ENCODE data around the gene PPP1R27.

The PPP1R27 gene

GRCh38 chr17:81803728-81804558 lies 30.9 kb downstream of the PPP1R27 start, which contains the start of gene GCGR:
GCGR (plus strand) TSS chr17:81804150; CDS start chr17:81809019, 4,869 bp downstream.
- DNase-seq = no peak

- DNase-seq = no peak
Observed at GRCh38 chr17:81802856-81803643, 31.8 kb downstream of the PPP1R27 start.

DNA sequence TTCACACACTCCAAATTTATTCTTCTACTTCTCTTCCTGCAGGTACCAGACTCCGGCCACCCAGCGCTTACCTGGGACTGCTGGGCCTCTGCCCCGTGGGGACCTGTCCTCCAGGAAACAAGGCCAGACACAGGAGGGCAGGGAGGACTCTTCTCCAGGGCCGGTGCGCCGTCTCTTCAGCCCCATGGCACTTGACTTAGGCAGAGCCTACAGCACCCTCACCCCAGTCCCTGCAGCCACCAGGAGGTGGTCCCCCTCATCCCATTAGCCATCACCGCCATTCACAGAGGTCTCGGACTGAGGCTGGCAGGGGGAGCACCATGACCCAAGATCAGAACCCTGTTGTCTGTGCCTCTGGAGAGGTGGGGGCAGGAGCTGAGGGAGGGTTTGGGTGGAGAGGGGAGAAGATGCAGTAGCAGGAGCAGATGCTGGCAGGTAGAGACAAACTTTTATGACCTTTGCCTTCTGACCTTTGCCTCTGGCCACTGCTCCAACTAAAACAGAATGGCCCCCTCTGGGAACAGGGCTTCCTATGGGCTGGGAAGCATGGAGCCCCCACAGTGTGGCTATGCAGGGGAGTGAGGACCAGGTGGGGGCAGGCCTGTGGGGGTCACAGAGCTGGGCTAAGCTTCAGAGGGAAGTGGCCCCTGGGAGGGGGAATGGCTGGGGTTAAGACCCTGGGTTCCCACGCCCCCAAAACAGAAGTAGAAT lies 32.6 kb downstream of the PPP1R27 start:
- DNase-seq = no peak

GRCh38 chr17:81801327-81801726 lies 33.5 kb downstream of the PPP1R27 start:
- no peak for DNase-seq

- no peak for DNase-seq
Observed at GRCh38 chr17:81794509-81794908, 40.3 kb downstream of the PPP1R27 start.

DNA sequence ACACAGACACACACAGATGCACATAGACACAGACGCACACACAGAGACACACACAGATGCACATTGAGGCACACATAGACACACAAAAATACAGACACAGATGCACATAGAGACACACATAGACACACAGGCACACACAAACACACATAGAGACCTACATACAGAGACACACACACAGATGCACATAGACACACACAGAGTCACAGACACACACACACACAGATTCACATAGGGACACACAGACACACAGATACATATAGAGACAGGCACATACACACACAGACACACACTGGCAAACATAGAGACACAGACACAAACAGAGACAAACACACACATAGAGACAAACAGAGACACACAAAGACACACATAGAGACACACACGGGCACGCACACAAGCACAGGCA lies 40.8 kb downstream of the PPP1R27 start:
- no peak for DNase-seq

DNA sequence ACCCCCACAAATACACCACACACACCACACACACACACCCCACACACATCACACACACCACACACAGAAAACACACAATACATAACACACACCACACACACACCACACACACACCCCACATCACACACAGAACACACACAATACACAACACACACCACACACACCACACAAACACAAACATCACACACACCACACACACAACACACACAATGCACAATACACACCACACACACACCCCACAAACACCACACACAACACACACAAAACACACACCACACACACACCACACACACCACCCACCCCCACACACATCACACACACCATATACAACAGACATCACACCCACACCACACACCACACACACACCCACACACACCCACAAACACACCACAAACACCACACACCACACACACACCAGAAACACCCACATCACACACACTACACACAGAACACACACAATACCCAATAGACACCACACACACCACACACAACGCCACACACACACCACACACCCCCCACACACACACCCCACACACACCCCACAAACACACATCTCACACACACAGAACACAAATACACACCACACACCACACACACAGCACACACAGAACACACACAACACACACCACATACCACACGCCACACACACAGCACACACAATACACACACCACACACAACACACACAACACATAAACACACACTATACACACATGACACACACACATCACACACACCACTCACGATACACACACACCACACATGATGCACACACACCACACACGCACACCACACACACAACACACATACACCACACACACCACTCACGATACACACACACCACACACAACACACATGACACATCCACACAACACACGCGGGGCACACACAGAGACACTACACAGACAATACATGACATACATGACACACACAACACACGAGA lies 41.9 kb downstream of the PPP1R27 start:
- DNase-seq = no peak
